LNCAP (cell line): ENCODE results near the gene MARCHF10.

Experiments used
- TF ChIP-seq, protein P1 (sequence below): fragments of 450-650 bp; IDR thresholded peaks from 2 replicates; pipeline ENCODE4 v1.5.1; 2017; ENCODE audit warnings: mild to moderate bottlenecking

Gene MARCHF10

DNA sequence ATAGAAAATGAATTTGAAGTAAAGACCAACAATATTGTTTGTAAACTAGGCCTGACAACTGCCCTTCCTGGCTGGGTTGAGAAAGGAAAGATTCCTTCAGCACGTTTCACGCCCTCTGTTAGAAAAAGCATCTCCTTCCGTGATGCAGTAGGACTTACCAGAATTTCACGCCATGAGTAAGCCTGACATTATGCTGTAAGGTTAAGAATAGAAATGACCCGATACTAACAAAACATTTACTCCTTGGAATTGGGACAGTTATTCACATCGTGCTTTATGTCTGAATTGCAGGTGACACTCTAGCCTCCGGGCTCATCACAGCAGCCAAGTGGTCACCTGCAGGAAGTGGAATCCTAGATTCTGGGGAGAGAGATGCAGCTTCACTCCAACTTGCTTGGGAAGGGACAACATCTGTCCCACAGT, 17.5 kb downstream of the MARCHF10 start:
- TF ChIP-seq, protein P1, sequence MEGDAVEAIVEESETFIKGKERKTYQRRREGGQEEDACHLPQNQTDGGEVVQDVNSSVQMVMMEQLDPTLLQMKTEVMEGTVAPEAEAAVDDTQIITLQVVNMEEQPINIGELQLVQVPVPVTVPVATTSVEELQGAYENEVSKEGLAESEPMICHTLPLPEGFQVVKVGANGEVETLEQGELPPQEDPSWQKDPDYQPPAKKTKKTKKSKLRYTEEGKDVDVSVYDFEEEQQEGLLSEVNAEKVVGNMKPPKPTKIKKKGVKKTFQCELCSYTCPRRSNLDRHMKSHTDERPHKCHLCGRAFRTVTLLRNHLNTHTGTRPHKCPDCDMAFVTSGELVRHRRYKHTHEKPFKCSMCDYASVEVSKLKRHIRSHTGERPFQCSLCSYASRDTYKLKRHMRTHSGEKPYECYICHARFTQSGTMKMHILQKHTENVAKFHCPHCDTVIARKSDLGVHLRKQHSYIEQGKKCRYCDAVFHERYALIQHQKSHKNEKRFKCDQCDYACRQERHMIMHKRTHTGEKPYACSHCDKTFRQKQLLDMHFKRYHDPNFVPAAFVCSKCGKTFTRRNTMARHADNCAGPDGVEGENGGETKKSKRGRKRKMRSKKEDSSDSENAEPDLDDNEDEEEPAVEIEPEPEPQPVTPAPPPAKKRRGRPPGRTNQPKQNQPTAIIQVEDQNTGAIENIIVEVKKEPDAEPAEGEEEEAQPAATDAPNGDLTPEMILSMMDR: no peak

DNA sequence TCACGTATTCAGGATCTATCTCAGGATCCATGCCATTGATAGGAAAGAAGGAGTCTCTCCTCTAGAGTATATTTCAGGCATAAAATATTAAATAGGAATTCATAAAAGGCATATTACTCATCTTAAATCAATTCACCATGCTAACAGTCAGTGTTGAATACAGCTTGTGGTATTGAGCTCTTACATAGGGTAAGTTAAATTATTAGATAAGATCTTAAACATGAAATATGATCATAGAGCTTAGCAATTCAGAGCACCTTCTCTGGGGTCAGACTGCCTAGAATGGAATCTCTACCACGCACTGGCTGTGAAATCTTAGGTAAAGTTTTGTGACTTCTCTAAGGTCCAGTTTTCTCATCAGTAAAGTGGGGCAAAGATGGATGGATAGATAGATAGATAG, 20.7 kb downstream of the MARCHF10 start:
- TF ChIP-seq, protein P1: no peak

DNA sequence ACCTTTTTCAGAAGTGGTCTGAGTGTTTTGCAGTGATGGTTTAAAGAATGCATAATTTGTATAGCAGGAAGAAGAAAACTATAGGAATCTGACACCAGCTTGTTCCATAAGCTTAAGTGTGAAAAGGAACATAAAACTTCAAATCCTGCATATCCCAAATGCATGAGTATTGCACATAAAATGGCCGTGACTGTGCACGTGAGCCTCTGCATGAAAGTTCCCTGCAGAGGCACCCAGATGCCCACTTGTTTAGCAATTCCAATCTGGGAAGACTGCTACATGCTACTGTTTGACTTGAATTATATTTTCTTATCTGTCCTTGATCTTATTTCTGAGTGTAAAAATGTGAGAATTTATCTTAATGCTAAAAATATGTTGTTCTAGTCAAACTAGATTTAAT, 21.5 kb downstream of the MARCHF10 start:
- TF ChIP-seq, protein P1: no peak

GRCh38 chr17:62782730-62783270, 25.3 kb downstream of the MARCHF10 start:
- TF ChIP-seq, protein P1: no peak

DNA sequence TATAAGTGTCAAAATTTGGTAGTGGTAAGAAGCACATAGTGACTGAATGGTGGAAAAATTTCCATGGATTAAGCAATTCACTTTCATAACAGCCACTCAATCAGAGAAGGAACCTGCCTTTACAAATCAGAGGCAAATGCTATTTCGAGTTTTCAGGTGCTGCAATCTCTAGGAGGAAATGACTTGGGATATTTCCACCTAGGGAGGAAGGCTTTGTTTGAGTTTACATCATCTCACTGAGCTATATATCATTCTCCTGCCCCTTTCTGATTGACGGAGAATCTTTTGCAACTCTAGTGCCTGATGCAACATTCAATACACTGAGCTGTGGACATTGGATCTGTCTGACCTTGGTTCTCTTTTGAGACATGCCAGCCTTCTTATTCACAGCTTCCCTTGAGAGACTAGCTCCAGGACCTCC, 26.3 kb downstream of the MARCHF10 start:
- TF ChIP-seq, protein P1: no peak

GRCh38 chr17:62781356-62781755, 26.8 kb downstream of the MARCHF10 start:
- TF ChIP-seq, protein P1: no peak

- TF ChIP-seq, protein P1: no peak
Measured at GRCh38 chr17:62780951-62781350, 27.2 kb downstream of the MARCHF10 start.

- TF ChIP-seq, protein P1: peak; percentile 29; the same call in 1 of the 2 replicates
Measured at GRCh38 chr17:62780269-62780668, 27.8 kb downstream of the MARCHF10 start.
